ENCODE data around the gene OR6K2.

GRCh38 chr1:158654086-158654485 is 46.4 kb downstream of the OR6K2 start:
- TF ChIP-seq, protein P1, sequence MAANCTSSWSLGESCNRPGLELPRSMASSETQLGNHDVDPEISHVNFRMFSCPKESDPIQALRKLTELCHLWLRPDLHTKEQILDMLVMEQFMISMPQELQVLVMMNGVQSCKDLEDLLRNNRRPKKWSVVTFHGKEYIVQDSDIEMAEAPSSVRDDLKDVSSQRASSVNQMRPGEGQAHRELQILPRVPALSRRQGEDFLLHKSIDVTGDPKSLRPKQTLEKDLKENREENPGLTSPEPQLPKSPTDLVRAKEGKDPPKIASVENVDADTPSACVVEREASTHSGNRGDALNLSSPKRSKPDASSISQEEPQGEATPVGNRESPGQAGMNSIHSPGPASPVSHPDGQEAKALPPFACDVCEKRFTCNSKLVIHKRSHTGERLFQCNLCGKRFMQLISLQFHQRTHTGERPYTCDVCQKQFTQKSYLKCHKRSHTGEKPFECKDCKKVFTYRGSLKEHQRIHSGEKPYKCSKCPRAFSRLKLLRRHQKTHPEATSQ (tag by site-specific recombination; IDR thresholded peaks at IDR 0.05) = no peak
- no peak for TF ChIP-seq ZXDB (tag by site-specific recombination; IDR thresholded peaks at IDR 0.05)
- no peak for TF ChIP-seq YY1 (tag by site-specific recombination; IDR thresholded peaks at IDR 0.05)
- no peak for TF ChIP-seq PRDM1 (tag by site-specific recombination; IDR thresholded peaks at IDR 0.05)
